HG02759 (cell line): ENCODE data around the gene FAM124B.
"Not testable (repeated sequence)": the region's sequence is repeated elsewhere in the genome, so short reads cannot be mapped to it uniquely, and the experiment has no call there.

ENCODE experiments used
- ATAC-seq: cut with Tn5 transposase; IDR thresholded peaks from one replicate; pipeline ENCODE4 v1.9.1; 2021; ENCODE audit warnings: mild to moderate bottlenecking, moderate library complexity; ENCODE audit not compliant: unreplicated experiment

Gene FAM124B

GRCh38 chr2:224382280-224382647 is 19.6 kb downstream of the FAM124B start:
- ATAC-seq: not testable (repeated sequence)

- ATAC-seq: no peak
Measured at GRCh38 chr2:224381521-224382279, 20.2 kb downstream of the FAM124B start.

- no peak for ATAC-seq
Measured at GRCh38 chr2:224379986-224380385, 21.9 kb downstream of the FAM124B start.

- no peak for ATAC-seq
Measured at GRCh38 chr2:224379172-224379571, 22.7 kb downstream of the FAM124B start.

- ATAC-seq: no peak
Measured at GRCh38 chr2:224378701-224379097, 23.2 kb downstream of the FAM124B start.

- ATAC-seq: no peak
Measured at GRCh38 chr2:224377751-224378700, 23.9 kb downstream of the FAM124B start.

GRCh38 chr2:224372641-224373040 is 29.3 kb downstream of the FAM124B start:
- ATAC-seq: no peak

GRCh38 chr2:224369028-224369632 is 32.8 kb downstream of the FAM124B start:
- ATAC-seq: no peak

- no peak for ATAC-seq
Measured at GRCh38 chr2:224366267-224366844, 35.6 kb downstream of the FAM124B start.

- no peak for ATAC-seq
Measured at GRCh38 chr2:224365331-224365730, 36.6 kb downstream of the FAM124B start.

- ATAC-seq: no peak
Measured at GRCh38 chr2:224363281-224363680, 38.6 kb downstream of the FAM124B start.

- no peak for ATAC-seq
Measured at GRCh38 chr2:224362094-224362493, 39.8 kb downstream of the FAM124B start.

GRCh38 chr2:224360801-224361251 is 41.1 kb downstream of the FAM124B start:
- ATAC-seq: no peak

- ATAC-seq: no peak
Measured at GRCh38 chr2:224359569-224359968, 42.3 kb downstream of the FAM124B start.

GRCh38 chr2:224357098-224357901 is 44.6 kb downstream of the FAM124B start:
- ATAC-seq: peak; percentile 87

- no peak for ATAC-seq
Measured at GRCh38 chr2:224354632-224355211, 47.2 kb downstream of the FAM124B start.

- no peak for ATAC-seq
Measured at GRCh38 chr2:224350703-224351102, 51.2 kb downstream of the FAM124B start.

GRCh38 chr2:224349396-224349795 is 52.5 kb downstream of the FAM124B start:
- no peak for ATAC-seq

- no peak for ATAC-seq
Measured at GRCh38 chr2:224347176-224348051, 54.5 kb downstream of the FAM124B start.
